Measurements from ENCODE around the gene HIVEP3. TPM values are rescaled to one million over a fixed set of nuclear protein-coding genes. Genes with fewer than 3 reads are reported as not detected.

HIVEP3 gene
- total RNA-seq, 2 donors from 2014 or later: 17.9 to 32.0 TPM

- Mint-ChIP-seq H3K9me3 (no peaks in the 10 kb centered on the region), H3K4me1 (ENCODE audit: low read depth in 2 of 2) (peaks cover 7 to 8% of the 10 kb centered on the region in 2 donors)
Observed at GRCh38 chr1:41507110-41507720, 411.5 kb downstream of the HIVEP3 start.

GRCh38 chr1:41504114-41505035, 414.3 kb downstream of the HIVEP3 start:
- DNase-seq (ENCODE audit: low spot score): no peak
- no peaks in the 10 kb centered on the region for H3K36me3 Mint-ChIP-seq
- no peaks in the 10 kb centered on the region for H3K9me3 Mint-ChIP-seq
- H3K4me3 Mint-ChIP-seq: no peak overlapping the region
- H3K27me3 Mint-ChIP-seq: no peaks in the 10 kb centered on the region
- ATAC-seq: no peak
- no peak overlapping the region for H3K27ac Mint-ChIP-seq
- H3K4me1 Mint-ChIP-seq (ENCODE audit: low read depth in 2 of 2): peaks cover 7 to 8% of the 10 kb centered on the region in 2 donors

More at GRCh38 chr1:41507110-41507720, 411.5 kb downstream of the HIVEP3 start:
- H3K36me3 Mint-ChIP-seq: no peaks in the 10 kb centered on the region
- no peak for DNase-seq (ENCODE audit: low spot score)
- H3K27ac Mint-ChIP-seq: no peak overlapping the region
- ATAC-seq: no peak
- H3K27me3 Mint-ChIP-seq: no peaks in the 10 kb centered on the region
- no peak overlapping the region for H3K4me3 Mint-ChIP-seq

DNA sequence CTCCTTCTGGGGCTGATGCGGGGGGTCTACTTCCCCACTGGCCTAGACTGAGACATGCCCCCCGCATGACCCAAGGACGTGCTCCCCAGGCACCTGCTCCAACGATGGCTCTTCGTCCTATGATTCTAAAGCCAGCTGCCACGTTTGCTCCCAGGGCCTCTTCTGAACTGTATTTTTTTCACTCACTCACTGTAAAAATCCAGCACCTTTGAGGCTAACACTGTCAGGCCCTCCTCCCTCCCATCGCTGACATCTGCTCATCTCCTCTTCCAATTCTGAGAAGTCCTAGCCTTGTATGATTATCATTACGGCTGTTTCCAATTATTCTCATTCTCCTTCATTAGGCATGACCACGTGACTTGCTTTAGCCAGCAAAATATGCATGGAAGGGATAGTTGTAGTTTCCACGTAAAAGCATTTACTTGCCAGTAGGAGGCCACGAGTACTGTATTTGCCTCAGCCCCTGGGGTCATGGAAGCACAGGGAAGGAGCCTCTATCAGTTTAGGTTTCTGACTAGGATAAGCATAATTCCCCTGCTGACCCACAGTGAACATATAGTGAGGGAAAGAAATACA, 415.1 kb downstream of the HIVEP3 start:
- no peak overlapping the region for H3K27ac Mint-ChIP-seq
- DNase-seq (ENCODE audit: low spot score): no peak
- H3K4me3 Mint-ChIP-seq: no peak overlapping the region
- H3K36me3 Mint-ChIP-seq: no peaks in the 10 kb centered on the region
- H3K9me3 Mint-ChIP-seq: no peaks in the 10 kb centered on the region
- H3K27me3 Mint-ChIP-seq: no peaks in the 10 kb centered on the region
- H3K4me1 Mint-ChIP-seq (ENCODE audit: low read depth in 2 of 2): peaks cover 7 to 8% of the 10 kb centered on the region in 2 donors
- ATAC-seq: no peak

DNA sequence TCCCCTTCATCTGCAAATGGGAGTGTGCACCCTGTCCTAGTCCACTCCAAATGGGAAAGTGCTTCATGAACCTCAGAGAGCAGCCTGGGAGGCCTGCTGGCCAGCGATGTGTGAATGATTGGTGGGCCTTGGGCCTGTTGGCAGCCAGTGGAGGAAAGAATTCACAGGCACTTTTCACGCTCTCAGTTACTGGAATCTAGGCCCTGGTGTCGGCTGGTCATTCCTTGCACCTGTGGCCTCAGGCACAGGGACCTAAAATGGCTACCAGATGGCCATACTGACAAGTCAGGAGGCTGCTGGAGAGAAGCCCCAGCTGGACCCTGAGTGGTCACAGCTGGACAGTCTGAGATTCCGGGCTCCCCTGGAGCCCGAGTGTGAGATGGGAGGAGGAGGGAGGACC, 415.8 kb downstream of the HIVEP3 start:
- H3K27ac Mint-ChIP-seq: no peak overlapping the region
- H3K4me3 Mint-ChIP-seq: no peak overlapping the region
- H3K36me3 Mint-ChIP-seq: no peaks in the 10 kb centered on the region
- ATAC-seq (no peak), DNase-seq (ENCODE audit: low spot score) (no peak)
- no peaks in the 10 kb centered on the region for H3K9me3 Mint-ChIP-seq
- peaks cover 7 to 8% of the 10 kb centered on the region in 2 donors for H3K4me1 Mint-ChIP-seq (ENCODE audit: low read depth in 2 of 2)
- no peaks in the 10 kb centered on the region for H3K27me3 Mint-ChIP-seq

- no peaks in the 10 kb centered on the region for H3K27me3 Mint-ChIP-seq
- DNase-seq (ENCODE audit: low spot score) (no peak), ATAC-seq (no peak)
- H3K27ac Mint-ChIP-seq: no peak overlapping the region
- no peak overlapping the region for H3K4me3 Mint-ChIP-seq
- peaks cover 7 to 8% of the 10 kb centered on the region in 2 donors for H3K4me1 Mint-ChIP-seq (ENCODE audit: low read depth in 2 of 2)
- no peaks in the 10 kb centered on the region for H3K36me3 Mint-ChIP-seq
- no peaks in the 10 kb centered on the region for H3K9me3 Mint-ChIP-seq
Observed at GRCh38 chr1:41501581-41501980, 417.1 kb downstream of the HIVEP3 start.

DNA sequence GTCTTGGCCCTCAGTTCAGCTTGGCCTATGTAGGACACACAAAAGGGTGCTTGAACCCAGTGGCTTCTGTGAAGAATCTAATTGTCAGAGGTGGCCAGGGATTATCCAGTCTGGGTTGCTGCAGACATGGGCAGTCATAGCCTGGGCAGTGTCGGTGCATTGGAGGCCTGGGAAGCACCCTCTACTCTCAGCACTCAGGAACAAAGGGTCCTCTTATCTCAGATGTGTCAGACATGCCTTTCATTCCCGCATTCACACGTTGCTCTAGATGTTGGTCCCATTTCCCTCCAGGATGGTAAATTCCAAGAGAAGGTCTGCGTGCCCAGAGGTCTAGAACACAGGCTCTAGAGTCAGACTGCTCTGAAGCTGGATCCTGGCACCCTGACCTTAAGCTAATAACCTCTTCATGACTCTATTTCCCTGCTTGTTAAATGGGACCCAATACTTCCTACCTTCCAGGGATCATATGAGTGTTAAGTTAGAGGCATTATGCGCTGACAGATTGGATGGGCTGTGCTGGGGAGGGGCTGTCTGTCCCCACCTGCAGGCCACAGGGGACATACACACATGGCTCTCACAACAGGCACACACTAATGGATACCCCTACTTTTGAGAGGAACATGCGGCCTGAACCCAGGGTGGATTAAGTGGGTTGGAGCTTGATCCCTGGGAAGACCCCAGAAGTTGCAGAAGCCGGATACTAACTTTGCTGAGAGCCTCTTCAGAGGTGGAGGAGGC, 417.8 kb downstream of the HIVEP3 start:
- ATAC-seq: no peak
- no peak for DNase-seq (ENCODE audit: low spot score)
- Mint-ChIP-seq H3K27ac (no peak overlapping the region), H3K4me1 (ENCODE audit: low read depth in 2 of 2) (peaks cover 7 to 8% of the 10 kb centered on the region in 2 donors), H3K36me3 (no peaks in the 10 kb centered on the region), H3K4me3 (no peak overlapping the region), H3K27me3 (no peaks in the 10 kb centered on the region), H3K9me3 (no peaks in the 10 kb centered on the region)

DNA sequence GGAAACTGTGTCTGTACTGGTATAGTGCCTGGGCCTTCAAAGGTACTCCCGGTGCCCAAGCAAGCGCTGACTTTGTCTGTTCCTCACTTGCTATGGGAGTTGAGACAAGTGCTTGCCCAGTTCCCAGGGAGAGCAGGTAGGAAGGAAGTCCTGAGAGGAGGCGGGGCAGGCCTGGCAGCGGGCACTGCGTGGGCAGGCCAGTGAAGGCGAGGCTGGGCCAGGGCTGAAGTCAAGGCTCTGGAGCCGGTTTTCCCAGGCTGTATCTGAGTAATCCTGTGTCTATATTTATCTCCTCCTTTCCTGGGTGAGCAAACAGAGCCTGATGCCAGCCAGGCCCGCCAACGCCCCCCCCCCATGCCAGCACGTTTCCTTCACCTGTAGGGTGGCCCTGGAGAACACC, 418.3 kb downstream of the HIVEP3 start:
- no peak overlapping the region for H3K27ac Mint-ChIP-seq
- ATAC-seq (no peak), DNase-seq (ENCODE audit: low spot score) (no peak)
- H3K27me3 Mint-ChIP-seq: peaks cover 0 to 4% of the 10 kb centered on the region in 2 donors
- H3K4me1 Mint-ChIP-seq (ENCODE audit: low read depth in 2 of 2): peaks cover 7 to 8% of the 10 kb centered on the region in 2 donors
- no peaks in the 10 kb centered on the region for H3K36me3 Mint-ChIP-seq
- H3K4me3 Mint-ChIP-seq: no peak overlapping the region
- no peaks in the 10 kb centered on the region for H3K9me3 Mint-ChIP-seq

DNA sequence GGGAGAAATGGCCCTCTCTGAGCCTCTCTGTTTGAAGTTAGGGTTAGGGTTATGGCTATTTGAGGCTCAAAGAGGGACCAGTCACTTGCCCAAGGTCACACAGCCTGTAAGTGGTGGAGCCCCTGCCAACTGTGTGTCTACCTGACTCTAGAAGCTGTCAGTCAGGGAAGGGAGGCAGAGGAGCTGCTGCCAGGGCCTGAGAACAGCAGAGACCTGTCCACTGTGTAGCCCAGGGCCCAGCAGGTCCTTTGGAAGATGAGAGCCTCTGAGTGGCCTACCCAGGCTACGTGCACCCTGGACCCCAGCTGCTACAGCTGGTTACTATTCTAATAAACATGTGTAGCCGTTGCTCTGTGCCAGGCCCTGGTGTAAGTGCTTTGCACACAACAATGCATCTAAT, 419.1 kb downstream of the HIVEP3 start:
- Mint-ChIP-seq H3K4me1 (ENCODE audit: low read depth in 2 of 2) (peaks cover 4 to 6% of the 10 kb centered on the region in 2 donors), H3K9me3 (no peaks in the 10 kb centered on the region), H3K27me3 (peaks cover 0 to 7% of the 10 kb centered on the region in 2 donors), H3K36me3 (no peaks in the 10 kb centered on the region), H3K4me3 (no peak overlapping the region), H3K27ac (no peak overlapping the region)
- DNase-seq (ENCODE audit: low spot score) (no peak), ATAC-seq (no peak)

DNA sequence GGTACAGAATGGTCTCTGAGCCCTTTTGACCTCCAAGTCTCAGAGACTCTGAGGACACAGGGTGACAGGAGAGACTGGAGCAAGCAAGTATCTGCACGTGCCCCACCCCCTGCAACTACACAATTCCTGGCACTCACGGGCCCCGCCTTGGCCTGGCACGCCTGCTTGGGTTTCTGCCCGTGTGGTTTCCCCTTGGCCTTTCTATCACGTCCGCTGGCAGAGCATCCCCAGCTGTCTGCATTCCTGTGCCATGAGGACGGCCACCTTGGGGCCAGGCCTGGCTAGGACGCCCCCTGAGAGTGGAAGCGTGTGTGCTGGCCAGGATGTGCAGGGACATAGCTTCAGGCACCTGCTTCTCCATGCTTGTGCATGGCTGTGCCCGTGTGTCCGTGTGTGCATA, 419.9 kb downstream of the HIVEP3 start:
- no peak overlapping the region for H3K4me3 Mint-ChIP-seq
- H3K4me1 Mint-ChIP-seq (ENCODE audit: low read depth in 2 of 2): no peaks in the 10 kb centered on the region

GRCh38 chr1:41498391-41498790, 420.3 kb downstream of the HIVEP3 start:
- H3K9me3 Mint-ChIP-seq: no peaks in the 10 kb centered on the region
- H3K27me3 Mint-ChIP-seq: peaks cover 0 to 8% of the 10 kb centered on the region in 2 donors
- H3K4me1 Mint-ChIP-seq (ENCODE audit: low read depth in 2 of 2): no peaks in the 10 kb centered on the region
- DNase-seq (ENCODE audit: low spot score) (no peak), ATAC-seq (no peak)
- H3K36me3 Mint-ChIP-seq: no peaks in the 10 kb centered on the region
- H3K4me3 Mint-ChIP-seq: no peak overlapping the region
- no peak overlapping the region for H3K27ac Mint-ChIP-seq

More for the DNA sequence above, 419.9 kb downstream of the HIVEP3 start:
- DNase-seq (ENCODE audit: low spot score): no peak
- Mint-ChIP-seq H3K9me3 (no peaks in the 10 kb centered on the region), H3K27me3 (peaks cover 0 to 8% of the 10 kb centered on the region in 2 donors), H3K27ac (no peak overlapping the region), H3K36me3 (no peaks in the 10 kb centered on the region)
- peak in 1 of 2 donors; percentile 34 for ATAC-seq

GRCh38 chr1:41497461-41498030, 421.2 kb downstream of the HIVEP3 start:
- Mint-ChIP-seq H3K27me3 (peaks cover 0 to 8% of the 10 kb centered on the region in 2 donors), H3K36me3 (no peaks in the 10 kb centered on the region), H3K27ac (no peak overlapping the region), H3K9me3 (no peaks in the 10 kb centered on the region), H3K4me3 (no peak overlapping the region), H3K4me1 (ENCODE audit: low read depth in 2 of 2) (no peaks in the 10 kb centered on the region)
- ATAC-seq (no peak), DNase-seq (ENCODE audit: low spot score) (no peak)

GRCh38 chr1:41497056-41497440, 421.7 kb downstream of the HIVEP3 start:
- DNase-seq (ENCODE audit: low spot score): no peak
- no peak overlapping the region for H3K4me3 Mint-ChIP-seq
- H3K27ac Mint-ChIP-seq: no peak overlapping the region
- peaks cover 0 to 8% of the 10 kb centered on the region in 2 donors for H3K27me3 Mint-ChIP-seq
- no peaks in the 10 kb centered on the region for H3K9me3 Mint-ChIP-seq
- H3K36me3 Mint-ChIP-seq: no peaks in the 10 kb centered on the region
- no peaks in the 10 kb centered on the region for H3K4me1 Mint-ChIP-seq (ENCODE audit: low read depth in 2 of 2)
- ATAC-seq: no peak
